RCC 7860 (cell line): Measurements from ENCODE around the gene HNRNPU.
"Not testable (repeated sequence)": the region's sequence is repeated elsewhere in the genome, so short reads cannot be mapped to it uniquely, and the experiment has no call there.

Source experiments
- DNase-seq: peaks from one replicate; pipeline ENCODE4 v3.0.0-alpha.2; 2015; ENCODE audit warnings: low spot score
- FAIRE-seq: peaks from 2 replicates; lab custom pipeline; 2012; peaks lifted over from hg19 to GRCh38; lab: Jason Lieb, UNC

HNRNPU gene

GRCh38 chr1:244843148-244843978 is 21.0 kb downstream of the HNRNPU start:
- DNase-seq (no peak), FAIRE-seq (no peak)

- peak; percentile 17 for FAIRE-seq
- DNase-seq, result no peak
Measured at GRCh38 chr1:244841273-244841927, 22.9 kb downstream of the HNRNPU start.

- FAIRE-seq (no peak), DNase-seq (no peak)
Measured at GRCh38 chr1:244840219-244840794, 24.0 kb downstream of the HNRNPU start.

- DNase-seq (no peak), FAIRE-seq (peak; percentile 4)
Measured at GRCh38 chr1:244839656-244840055, 24.7 kb downstream of the HNRNPU start.

GRCh38 chr1:244837597-244838258 is 26.6 kb downstream of the HNRNPU start:
- DNase-seq, result no peak
- FAIRE-seq, result no peak

- FAIRE-seq (no peak), DNase-seq (no peak)
Measured at GRCh38 chr1:244836584-244836983, 27.8 kb downstream of the HNRNPU start.

- DNase-seq, result peak; percentile 38
Measured at GRCh38 chr1:244836135-244836521, 28.2 kb downstream of the HNRNPU start.

GRCh38 chr1:244835276-244836134 is 28.8 kb downstream of the HNRNPU start, which contains the start of gene COX20:
Gene COX20 (plus strand): TSS chr1:244835658. CDS start chr1:244835715, 57 bp downstream.
- FAIRE-seq (no peak), DNase-seq (peak; percentile 86)

More at GRCh38 chr1:244836135-244836521, 28.2 kb downstream of the HNRNPU start:
- FAIRE-seq, result no peak

GRCh38 chr1:244834543-244835275 is 29.6 kb downstream of the HNRNPU start:
- FAIRE-seq (peak; percentile 47), DNase-seq (peak; percentile 90)

GRCh38 chr1:244833734-244834542 is 30.4 kb downstream of the HNRNPU start:
- peak; percentile 79 for DNase-seq

GRCh38 chr1:244833260-244833659 is 31.1 kb downstream of the HNRNPU start:
- not testable (repeated sequence) for DNase-seq, FAIRE-seq

More at GRCh38 chr1:244833734-244834542, 30.4 kb downstream of the HNRNPU start:
- FAIRE-seq, result peak; percentile 52

- FAIRE-seq (no peak), DNase-seq (no peak)
Measured at GRCh38 chr1:244830639-244831038, 33.7 kb downstream of the HNRNPU start.

GRCh38 chr1:244826712-244827111 is 37.6 kb downstream of the HNRNPU start:
- FAIRE-seq (no peak), DNase-seq (no peak)

- FAIRE-seq (no peak), DNase-seq (no peak)
Measured at GRCh38 chr1:244822878-244823277, 41.5 kb downstream of the HNRNPU start.

GRCh38 chr1:244821134-244821533 is 43.2 kb downstream of the HNRNPU start:
- DNase-seq (no peak), FAIRE-seq (no peak)

- FAIRE-seq, result no peak
- DNase-seq, result no peak
Measured at GRCh38 chr1:244820131-244820530, 44.2 kb downstream of the HNRNPU start.

- FAIRE-seq, result no peak
- no peak for DNase-seq
Measured at GRCh38 chr1:244817415-244817894, 46.9 kb downstream of the HNRNPU start.

- no peak for DNase-seq
- no peak for FAIRE-seq
Measured at GRCh38 chr1:244815600-244816099, 48.7 kb downstream of the HNRNPU start.
